Measurements from ENCODE around the gene MAP4K3. TPM values are rescaled to one million over a fixed set of nuclear protein-coding genes. Genes with fewer than 3 reads are reported as not detected.
"Not testable (repeated sequence)": the region's sequence is repeated elsewhere in the genome, so short reads cannot be mapped to it uniquely, and the experiment has no call there.

Gene MAP4K3
- total and polyA plus RNA-seq, 3 donors from 2014 or later: 37.6 to 59.6 (median 58.8) TPM

DNA sequence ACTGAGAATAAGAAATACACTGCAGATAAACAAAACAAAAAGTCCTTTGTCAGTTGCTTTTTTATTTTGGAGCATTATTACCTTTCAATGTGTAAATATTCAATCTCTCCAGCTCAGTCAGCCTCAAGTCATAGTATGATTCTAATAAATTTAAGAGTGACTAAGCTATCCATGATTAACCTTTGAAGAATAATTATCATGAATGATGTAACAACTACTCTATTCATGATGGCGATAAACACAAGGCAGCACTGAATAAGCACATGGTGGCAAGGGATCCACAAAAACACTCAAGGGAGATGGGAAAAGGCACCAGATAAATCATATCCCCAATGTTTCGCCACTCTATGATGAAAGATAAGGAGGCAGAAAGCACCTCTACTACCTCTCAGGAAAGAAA, 67.0 kb downstream of the MAP4K3 start:
- Histone ChIP-seq H3K9me3 (no peaks in the 10 kb centered on the region), H3K27ac (no peak overlapping the region), H3K36me3 (ENCODE audit: low read depth, missing control alignments) (no peaks in the 10 kb centered on the region), H3K4me1 (no peaks in the 10 kb centered on the region), H3K4me3 (no peak overlapping the region), H3K27me3 (no peaks in the 10 kb centered on the region)
- intact Hi-C loops (cut with DNase I; ENCODE audit: low total_unique reads): no loop called here
- no peak for DNase-seq
- TF ChIP-seq POLR2A (IDR thresholded peaks at IDR 0.05): no peak
- no peak for TF ChIP-seq CTCF (IDR thresholded peaks at IDR 0.05)
- WGBS, 2 donors: 96 to 97% methylated on average over 2 of the region's 2 CpGs

GRCh38 chr2:39368846-39369245, 68.2 kb downstream of the MAP4K3 start:
- no peak overlapping the region for H3K4me3 ChIP-seq
- TF ChIP-seq POLR2A (IDR thresholded peaks at IDR 0.05): no peak
- no peak for TF ChIP-seq CTCF (IDR thresholded peaks at IDR 0.05)
- DNase-seq: no peak
- H3K27me3 ChIP-seq: no peaks in the 10 kb centered on the region
- intact Hi-C loops (cut with DNase I; ENCODE audit: low total_unique reads): no loop called here
- H3K4me1 ChIP-seq: no peaks in the 10 kb centered on the region
- H3K36me3 ChIP-seq (ENCODE audit: low read depth, missing control alignments): no peaks in the 10 kb centered on the region
- H3K27ac ChIP-seq: no peak overlapping the region
- no peaks in the 10 kb centered on the region for H3K9me3 ChIP-seq
- WGBS, 2 donors: 79 to 87% methylated on average over 3 of the region's 3 CpGs

GRCh38 chr2:39368376-39368775, 68.7 kb downstream of the MAP4K3 start:
- H3K27ac ChIP-seq: no peak overlapping the region
- TF ChIP-seq CTCF (IDR thresholded peaks at IDR 0.05) (no peak), POLR2A (IDR thresholded peaks at IDR 0.05) (no peak)
- 57 to 77% methylated on average over 3 of the region's 3 CpGs for WGBS, 2 donors
- no peaks in the 10 kb centered on the region for H3K4me1 ChIP-seq
- DNase-seq: no peak
- intact Hi-C loops (cut with DNase I; ENCODE audit: low total_unique reads): no loop called here
- H3K27me3 ChIP-seq: no peaks in the 10 kb centered on the region
- H3K36me3 ChIP-seq (ENCODE audit: low read depth, missing control alignments): no peaks in the 10 kb centered on the region
- H3K4me3 ChIP-seq: no peak overlapping the region
- no peaks in the 10 kb centered on the region for H3K9me3 ChIP-seq

DNA sequence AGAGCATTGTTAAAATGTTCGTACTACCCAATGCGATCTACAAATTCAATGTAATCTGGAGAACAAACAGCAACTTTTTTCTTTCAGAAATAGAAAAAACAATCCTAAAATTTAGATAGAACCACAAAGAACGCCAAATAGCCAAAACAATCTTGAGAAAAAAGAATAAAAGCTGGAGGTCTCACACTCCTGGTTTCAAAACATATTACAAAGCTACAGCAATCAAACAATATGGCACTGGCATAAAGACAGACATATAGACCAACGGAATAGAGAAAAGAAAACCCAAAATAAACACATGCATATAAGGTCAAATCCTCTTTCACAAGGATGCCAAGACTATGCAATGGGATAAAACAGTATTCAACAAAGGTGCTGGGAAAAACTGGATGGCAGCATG, 74.5 kb downstream of the MAP4K3 start:
- Histone ChIP-seq H3K4me3 (no peak overlapping the region), H3K27ac (no peak overlapping the region), H3K4me1 (no peaks in the 10 kb centered on the region), H3K36me3 (ENCODE audit: low read depth, missing control alignments) (no peaks in the 10 kb centered on the region), H3K9me3 (no peaks in the 10 kb centered on the region), H3K27me3 (no peaks in the 10 kb centered on the region)
- DNase-seq: no peak
- WGBS, 2 donors: 97 to 98% methylated on average over 4 of the region's 4 CpGs
- intact Hi-C loops (cut with DNase I; ENCODE audit: low total_unique reads): no loop called here
- no peak for TF ChIP-seq POLR2A (IDR thresholded peaks at IDR 0.05)
- TF ChIP-seq CTCF (IDR thresholded peaks at IDR 0.05): no peak

DNA sequence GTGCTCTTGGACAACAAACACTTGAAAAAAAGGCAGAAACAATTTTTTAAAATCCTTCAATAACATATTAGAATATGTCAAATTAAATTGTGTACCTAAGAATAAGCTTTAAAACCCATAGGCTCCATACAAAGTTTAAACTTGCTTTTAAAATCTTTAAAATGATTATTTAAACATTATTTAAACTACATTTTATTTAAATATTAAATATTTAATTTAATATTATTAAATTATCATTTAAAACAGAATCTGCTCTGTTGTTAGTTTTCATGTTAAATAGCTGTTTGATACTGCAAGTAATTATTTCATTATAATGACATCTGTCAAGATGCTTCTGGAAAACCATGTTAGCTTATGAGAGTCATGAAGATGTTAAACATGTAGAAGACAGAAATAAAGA, 75.6 kb downstream of the MAP4K3 start:
- H3K36me3 ChIP-seq (ENCODE audit: low read depth, missing control alignments): no peaks in the 10 kb centered on the region
- intact Hi-C loops (cut with DNase I; ENCODE audit: low total_unique reads): no loop called here
- H3K4me3 ChIP-seq: no peak overlapping the region
- no peak for DNase-seq
- no peaks in the 10 kb centered on the region for H3K9me3 ChIP-seq
- peaks cover 3% of the 10 kb centered on the region for H3K4me1 ChIP-seq
- no peak for TF ChIP-seq CTCF (IDR thresholded peaks at IDR 0.05)
- TF ChIP-seq POLR2A (IDR thresholded peaks at IDR 0.05): no peak
- H3K27ac ChIP-seq: no peak overlapping the region
- no peaks in the 10 kb centered on the region for H3K27me3 ChIP-seq

GRCh38 chr2:39360342-39360741, 76.7 kb downstream of the MAP4K3 start:
- DNase-seq; intact Hi-C loops (cut with DNase I; ENCODE audit: low total_unique reads); H3K27me3 ChIP-seq; H3K36me3 ChIP-seq (ENCODE audit: low read depth, missing control alignments); H3K4me1 ChIP-seq; H3K9me3 ChIP-seq; H3K4me3 ChIP-seq; H3K27ac ChIP-seq: not testable (repeated sequence)
- 97 to 98% methylated on average over 2 of the region's 2 CpGs for WGBS, 2 donors
